ENCODE data around the gene POFUT2. TPM values are rescaled to one million over a fixed set of nuclear protein-coding genes. Genes with fewer than 3 reads are reported as not detected.

Gene POFUT2
- total RNA-seq, 4 donors from 2014 or later: 8.3 to 19.8 (median 17.0) TPM

DNA sequence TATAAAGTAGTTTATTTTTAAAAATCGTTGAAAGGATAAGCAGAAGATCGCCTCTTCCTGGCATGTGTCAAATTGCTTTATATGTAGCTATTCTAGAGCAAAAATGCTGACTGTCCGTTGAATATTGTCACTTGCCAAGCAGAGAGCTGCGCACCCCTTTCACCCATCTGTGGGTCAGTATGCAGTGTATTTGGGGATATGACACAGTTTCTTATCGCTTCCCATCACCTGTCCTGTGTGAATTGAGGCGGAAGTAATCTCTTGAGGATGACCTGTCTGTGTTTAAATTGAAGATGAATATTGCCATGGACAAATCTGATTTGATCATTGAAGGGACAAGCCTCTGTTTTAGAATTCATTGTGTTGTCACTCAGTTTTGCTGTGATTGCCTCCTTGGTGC, 52.2 kb downstream of the POFUT2 start:
- TF ChIP-seq, protein P1, sequence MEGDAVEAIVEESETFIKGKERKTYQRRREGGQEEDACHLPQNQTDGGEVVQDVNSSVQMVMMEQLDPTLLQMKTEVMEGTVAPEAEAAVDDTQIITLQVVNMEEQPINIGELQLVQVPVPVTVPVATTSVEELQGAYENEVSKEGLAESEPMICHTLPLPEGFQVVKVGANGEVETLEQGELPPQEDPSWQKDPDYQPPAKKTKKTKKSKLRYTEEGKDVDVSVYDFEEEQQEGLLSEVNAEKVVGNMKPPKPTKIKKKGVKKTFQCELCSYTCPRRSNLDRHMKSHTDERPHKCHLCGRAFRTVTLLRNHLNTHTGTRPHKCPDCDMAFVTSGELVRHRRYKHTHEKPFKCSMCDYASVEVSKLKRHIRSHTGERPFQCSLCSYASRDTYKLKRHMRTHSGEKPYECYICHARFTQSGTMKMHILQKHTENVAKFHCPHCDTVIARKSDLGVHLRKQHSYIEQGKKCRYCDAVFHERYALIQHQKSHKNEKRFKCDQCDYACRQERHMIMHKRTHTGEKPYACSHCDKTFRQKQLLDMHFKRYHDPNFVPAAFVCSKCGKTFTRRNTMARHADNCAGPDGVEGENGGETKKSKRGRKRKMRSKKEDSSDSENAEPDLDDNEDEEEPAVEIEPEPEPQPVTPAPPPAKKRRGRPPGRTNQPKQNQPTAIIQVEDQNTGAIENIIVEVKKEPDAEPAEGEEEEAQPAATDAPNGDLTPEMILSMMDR (IDR thresholded peaks at IDR 0.05; ENCODE audit: low read depth): no peak

GRCh38 chr21:45234965-45235364, 52.7 kb downstream of the POFUT2 start:
- TF ChIP-seq, protein P1 (IDR thresholded peaks at IDR 0.05; ENCODE audit: low read depth): no peak

- TF ChIP-seq, protein P1 (IDR thresholded peaks at IDR 0.05; ENCODE audit: low read depth): no peak
Observed at GRCh38 chr21:45234127-45234526, 53.6 kb downstream of the POFUT2 start.

DNA sequence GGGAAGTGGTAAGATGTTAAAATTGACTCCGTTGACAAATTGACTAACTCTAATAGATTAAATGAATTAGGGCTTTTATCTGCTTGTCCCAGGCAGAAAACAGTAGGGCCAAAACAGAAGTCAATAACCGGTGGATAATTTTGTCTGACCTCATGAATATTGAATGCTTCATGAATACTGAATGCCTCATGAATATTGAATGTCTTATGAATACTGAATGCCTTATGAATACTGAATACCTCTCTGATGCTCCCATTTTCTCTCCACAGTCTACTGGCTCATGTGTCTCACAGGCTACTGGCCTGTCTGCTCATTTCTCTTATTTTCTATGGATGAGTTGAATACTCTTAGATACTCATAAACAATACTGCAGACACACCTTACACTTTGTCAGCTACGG, 56.0 kb downstream of the POFUT2 start:
- TF ChIP-seq, protein P1 (IDR thresholded peaks at IDR 0.05; ENCODE audit: low read depth): no peak

DNA sequence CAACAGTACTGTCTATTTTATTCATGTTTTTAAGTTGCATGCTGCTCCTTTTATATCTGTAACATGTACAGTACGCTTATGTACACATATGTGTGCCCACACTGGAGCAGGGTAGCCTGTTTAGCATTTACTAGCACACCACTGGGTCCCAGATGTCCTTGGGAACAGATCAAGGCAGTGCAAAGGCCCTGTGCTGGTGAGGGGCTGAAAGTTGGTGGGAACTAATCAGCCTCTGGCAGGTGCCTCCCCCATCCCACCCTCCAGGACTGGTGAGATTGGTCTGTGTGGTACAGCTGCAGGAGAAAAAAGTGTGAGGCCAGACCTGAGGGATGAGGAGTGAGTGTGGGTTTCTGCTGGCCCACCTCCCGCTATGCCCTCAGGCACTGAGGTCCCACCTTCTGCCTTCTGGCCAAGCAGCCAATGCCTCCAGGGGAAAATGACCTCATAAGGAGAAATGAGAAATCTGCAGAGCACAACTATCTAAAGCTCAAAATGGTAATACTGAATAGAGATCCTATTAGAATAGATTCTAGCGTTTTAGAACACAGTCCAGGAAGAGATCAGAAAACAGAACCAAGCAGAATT, 58.9 kb downstream of the POFUT2 start:
- TF ChIP-seq, protein P1 (IDR thresholded peaks at IDR 0.05; ENCODE audit: low read depth): no peak

- TF ChIP-seq, protein P1 (IDR thresholded peaks at IDR 0.05; ENCODE audit: low read depth): no peak
Observed at GRCh38 chr21:45228171-45228641, 59.5 kb downstream of the POFUT2 start.

DNA sequence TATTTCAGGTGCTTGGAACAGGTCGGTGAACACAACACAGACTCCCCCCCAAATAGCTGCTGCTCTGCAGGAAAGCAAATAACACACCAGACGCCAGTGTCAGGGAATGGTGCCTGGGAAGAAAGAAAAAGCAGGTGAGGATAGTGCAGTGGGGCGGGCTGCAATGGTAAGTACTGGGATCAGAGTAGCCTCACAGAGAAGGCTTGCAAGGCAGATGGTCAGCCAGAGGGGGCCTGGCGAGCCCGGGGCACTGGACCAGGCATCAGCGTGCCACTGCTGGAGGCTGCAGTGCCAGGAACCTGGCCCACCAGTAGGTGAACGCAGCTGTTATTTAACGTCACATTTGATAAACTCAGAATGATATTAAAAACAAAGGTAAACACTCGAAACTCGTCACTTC, 60.0 kb downstream of the POFUT2 start:
- TF ChIP-seq, protein P1 (IDR thresholded peaks at IDR 0.05; ENCODE audit: low read depth): no peak

All from subcutaneous adipose tissue (tissue), 4 donors.